TTC549 (cell line): ENCODE data around the gene PTX3.

Source experiments
- FAIRE-seq: peaks from 2 replicates; lab custom pipeline; 2012; peaks lifted over from hg19 to GRCh38; lab: Jason Lieb, UNC

The PTX3 gene

DNA sequence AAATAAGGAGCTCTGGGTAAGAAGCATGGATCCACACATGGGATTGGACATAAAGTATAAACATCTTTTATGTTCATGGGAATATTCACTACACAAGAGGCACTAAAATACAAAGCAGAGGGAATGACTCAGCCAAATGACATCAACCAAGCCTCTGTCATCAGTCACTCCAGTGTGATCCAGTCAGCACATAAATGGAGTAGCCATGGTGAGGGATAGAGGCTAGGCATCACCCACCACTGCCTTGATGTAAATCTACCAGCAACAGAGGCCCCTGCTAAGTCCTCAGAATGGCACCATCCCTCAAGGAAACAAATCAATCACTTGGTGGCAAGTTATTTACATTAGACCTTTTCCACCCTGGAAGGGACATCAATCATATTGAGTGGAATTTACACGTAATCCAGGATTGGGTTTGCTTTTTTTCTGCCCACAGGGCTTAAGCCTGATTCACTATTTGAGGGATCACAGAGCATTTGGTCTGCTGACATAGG, 39.3 kb downstream of the PTX3 start:
- FAIRE-seq: no peak

- no peak for FAIRE-seq
Measured at GRCh38 chr3:157477441-157477840, 40.8 kb downstream of the PTX3 start.

- FAIRE-seq: no peak
Measured at GRCh38 chr3:157479464-157480243, 43.0 kb downstream of the PTX3 start.

DNA sequence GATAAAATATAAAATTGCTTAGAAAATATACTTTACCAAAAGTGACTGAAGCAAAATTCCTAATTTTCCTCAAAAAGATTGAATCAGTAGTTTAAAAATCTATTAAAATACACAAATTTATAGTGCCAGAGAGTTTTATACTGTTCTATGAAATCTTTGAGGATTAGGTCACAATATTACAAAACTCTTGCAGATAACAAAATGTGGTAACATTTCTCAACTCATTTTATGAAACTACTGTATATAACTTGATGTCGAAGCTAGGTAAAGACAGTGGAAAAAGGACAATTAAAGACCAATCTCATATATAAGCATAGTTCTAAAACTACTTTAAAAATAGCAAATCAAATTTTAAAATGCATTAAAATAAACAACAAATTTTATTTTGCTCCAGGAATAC, 50.7 kb downstream of the PTX3 start:
- FAIRE-seq: no peak

GRCh38 chr3:157488144-157488543, 51.5 kb downstream of the PTX3 start:
- FAIRE-seq: no peak

DNA sequence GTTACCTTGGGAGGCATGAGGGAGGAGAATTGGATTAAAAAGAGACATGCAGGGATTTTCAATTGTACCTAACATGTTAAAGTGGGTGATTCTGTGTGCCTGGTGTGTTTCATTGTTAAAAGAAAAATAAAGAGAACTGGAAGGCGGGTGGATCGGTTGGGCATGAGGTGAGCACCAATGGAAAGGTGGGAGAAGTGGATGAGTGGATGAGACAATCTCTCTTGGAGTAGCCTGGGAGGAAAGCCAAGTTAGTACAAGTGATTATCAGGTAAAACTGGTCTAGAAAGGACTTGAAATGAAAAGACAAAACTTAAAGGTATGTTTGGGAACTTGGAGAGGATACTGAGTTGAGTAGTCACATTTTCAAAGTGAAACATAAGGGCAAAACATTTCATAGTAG, 54.5 kb downstream of the PTX3 start:
- FAIRE-seq: no peak
